HFFc6 (cell line): ENCODE data around the gene NCOR1. TPM values are rescaled to one million over a fixed set of nuclear protein-coding genes. Genes with fewer than 3 reads are reported as not detected.
A peak's percentile ranks its signal among the peaks of the same experiment; 100 is the strongest.

Source experiments
- DNase-seq: peaks from one replicate; pipeline ENCODE4 v3.0.0-alpha.2; 2018
- H3K27ac Mint-ChIP-seq: 2 replicates; pipeline ENCODE4 v1.8.0; 2020; ENCODE audit warnings: mild to moderate bottlenecking, mixed read lengths
- H3K27me3 Mint-ChIP-seq: 2 replicates; pipeline ENCODE4 v1.8.0; 2021; ENCODE audit warnings: mild to moderate bottlenecking, moderate library complexity, mixed read lengths; ENCODE audit not compliant: insufficient read depth
- H3K36me3 Mint-ChIP-seq: 2 replicates; pipeline ENCODE4 v1.8.0; 2021; ENCODE audit warnings: low read depth, mixed read lengths
- H3K4me1 Mint-ChIP-seq: 2 replicates; pipeline ENCODE4 v1.8.0; 2020; ENCODE audit warnings: low read depth, mixed read lengths
- H3K4me3 Mint-ChIP-seq: 2 replicates; pipeline ENCODE4 v1.8.0; 2020; ENCODE audit warnings: mild to moderate bottlenecking, moderate library complexity, mixed read lengths
- H3K9me3 Mint-ChIP-seq: 2 replicates; pipeline ENCODE4 v1.8.0; 2020; ENCODE audit warnings: mild to moderate bottlenecking, mixed read lengths
- CTCF ChIP-seq: fragments of 200-600 bp; sonication (generic); IDR thresholded peaks from 2 replicates; pipeline ENCODE4 v1.5.0; 2021; ENCODE audit warnings: antibody characterized with exemption, mild to moderate bottlenecking
- total RNA-seq, 6 experiments: library from RNA; stranded (reverse); fragmentation: NEBNext Ultra II Directional; extraction: Animal tissue kit (Norgen Biotek cat#: 25700); gene quantifications; 2 replicates in 1 of 6; 3 replicates in 5 of 6; pipeline ENCODE4 v1.2.3, GENCODE V29; 2021

NCOR1 gene
- total RNA-seq, 6 experiments from 2014 or later = 103 to 115 (median 111) TPM

GRCh38 chr17:16140854-16141253 is 74.5 kb downstream of the NCOR1 start:
- no peak for TF ChIP-seq CTCF
- no peak overlapping the region for H3K4me3 Mint-ChIP-seq
- no peak for DNase-seq
- peaks cover 12% of the 10 kb centered on the region for H3K36me3 Mint-ChIP-seq
- no peak overlapping the region for H3K27ac Mint-ChIP-seq
- H3K4me1 Mint-ChIP-seq = peaks cover 1% of the 10 kb centered on the region
- H3K9me3 Mint-ChIP-seq = no peaks in the 10 kb centered on the region
- no peaks in the 10 kb centered on the region for H3K27me3 Mint-ChIP-seq

GRCh38 chr17:16135461-16135860 is 79.9 kb downstream of the NCOR1 start:
- no peak for TF ChIP-seq CTCF
- no peak overlapping the region for H3K4me3 Mint-ChIP-seq
- no peaks in the 10 kb centered on the region for H3K9me3 Mint-ChIP-seq
- H3K27ac Mint-ChIP-seq = peak overlapping the region; percentile 14
- H3K36me3 Mint-ChIP-seq = peaks cover 17% of the 10 kb centered on the region
- H3K27me3 Mint-ChIP-seq = peaks cover 2% of the 10 kb centered on the region; the same call in 1 of the 2 replicates
- no peak for DNase-seq
- peaks cover 9% of the 10 kb centered on the region for H3K4me1 Mint-ChIP-seq

- H3K27ac Mint-ChIP-seq = no peak overlapping the region
- no peaks in the 10 kb centered on the region for H3K9me3 Mint-ChIP-seq
- H3K4me3 Mint-ChIP-seq = no peak overlapping the region
- peaks cover 14% of the 10 kb centered on the region for H3K4me1 Mint-ChIP-seq
- TF ChIP-seq CTCF = no peak
- peaks cover 21% of the 10 kb centered on the region for H3K36me3 Mint-ChIP-seq
- DNase-seq = no peak
- H3K27me3 Mint-ChIP-seq = peaks cover 2% of the 10 kb centered on the region; the same call in 1 of the 2 replicates
Observed at GRCh38 chr17:16131593-16131992, 83.7 kb downstream of the NCOR1 start.

- no peak overlapping the region; the same call in 1 of the 2 replicates for H3K27ac Mint-ChIP-seq
- H3K27me3 Mint-ChIP-seq = peaks cover 2% of the 10 kb centered on the region; the same call in 1 of the 2 replicates
- no peak overlapping the region for H3K4me3 Mint-ChIP-seq
- H3K9me3 Mint-ChIP-seq = no peaks in the 10 kb centered on the region
- peaks cover 21% of the 10 kb centered on the region for H3K36me3 Mint-ChIP-seq
- no peak for DNase-seq
- H3K4me1 Mint-ChIP-seq = peaks cover 5% of the 10 kb centered on the region; the same call in 1 of the 2 replicates
- TF ChIP-seq CTCF = no peak
Observed at GRCh38 chr17:16129441-16130205, 85.7 kb downstream of the NCOR1 start.

- Mint-ChIP-seq H3K27ac (peak overlapping the region; percentile 34), H3K27me3 (no peaks in the 10 kb centered on the region; the same call in 1 of the 2 replicates), H3K9me3 (no peaks in the 10 kb centered on the region), H3K4me1 (peaks cover 28% of the 10 kb centered on the region), H3K36me3 (peaks cover 38% of the 10 kb centered on the region), H3K4me3 (no peak overlapping the region)
- no peak for DNase-seq
- TF ChIP-seq CTCF = no peak
Observed at GRCh38 chr17:16123531-16123930, 91.8 kb downstream of the NCOR1 start.
